K562 (cell line): Measurements from ENCODE around the gene PKLR. TPM values are rescaled to one million over a fixed set of nuclear protein-coding genes. Genes with fewer than 3 reads are reported as not detected.

Experiments used
- ERF ChIP-seq: fragments of 450-650 bp; formaldehyde crosslinking; IDR thresholded peaks from 2 replicates; pipeline ENCODE4 v1.4.0; 2020; ENCODE audit warnings: mild to moderate bottlenecking, mixed read lengths
- FUS ChIP-seq: fragments of 200-400 bp; formaldehyde crosslinking; optimal IDR thresholded peaks from 2 replicates; pipeline ENCODE3; 2017; ENCODE audit warnings: low read depth, low read length
- HDAC1 ChIP-seq, 2 experiments: fragments of 450-650 bp; IDR thresholded peaks; 2 replicates each; pipeline ENCODE4 v1.6.1; 2016 to 2017; ENCODE audit warnings: inconsistent platforms in 1 of 2, mild to moderate bottlenecking in 1 of 2, moderate library complexity in 1 of 2
- HNRNPK ChIP-seq: fragments of 200-400 bp; formaldehyde crosslinking; IDR thresholded peaks from one replicate; pipeline ENCODE4 v1.6.1; 2018; ENCODE audit warnings: mild to moderate bottlenecking, low read depth, low read length; ENCODE audit not compliant: poor library complexity, severe bottlenecking
- KLF6 ChIP-seq: fragments of 250-450 bp; sonication (Bioruptor Pico); IDR thresholded peaks from 2 replicates; pipeline ENCODE4 v1.4.0; 2020; ENCODE audit warnings: mild to moderate bottlenecking, moderate library complexity, borderline replicate concordance
- LEF1 ChIP-seq: fragments of 450-650 bp; IDR thresholded peaks from 2 replicates; pipeline ENCODE4 v1.6.1; 2016; ENCODE audit warnings: mild to moderate bottlenecking
- MEF2A ChIP-seq: IDR thresholded peaks from 2 replicates; pipeline ENCODE4 v1.6.1; 2011; ENCODE audit warnings: low read depth, mild to moderate bottlenecking, low read length, moderate library complexity; ENCODE audit not compliant: control insufficient read depth
- NEUROD1 ChIP-seq: fragments of 150-350 bp; IDR thresholded peaks from 2 replicates; pipeline ENCODE4 v1.6.1; 2014; ENCODE audit warnings: borderline replicate concordance, low read length, low read depth; ENCODE audit not compliant: partially characterized antibody
- PTBP1 ChIP-seq: fragments of 200-400 bp; formaldehyde crosslinking; IDR thresholded peaks from 2 replicates; pipeline ENCODE4 v1.6.1; 2017; ENCODE audit warnings: low read depth, low read length
- SMC3 ChIP-seq: conservative IDR thresholded peaks from 2 replicates; pipeline ENCODE4 v1.6.1; 2011; ENCODE audit warnings: low read depth, low read length, improper control_type of control experiment; ENCODE audit not compliant: insufficient read depth
- SRSF7 ChIP-seq: fragments of 200-400 bp; formaldehyde crosslinking; optimal IDR thresholded peaks from 2 replicates; pipeline ENCODE3; 2017; ENCODE audit warnings: mild to moderate bottlenecking, low read depth, low read length
- TSC22D4 ChIP-seq: fragments of 450-650 bp; IDR thresholded peaks from 2 replicates; pipeline ENCODE4 v1.6.1; 2016; ENCODE audit warnings: missing genetic modification characterization, missing biosample characterization, control low read depth
- ZKSCAN8 ChIP-seq: fragments of 200-800 bp; sonication (Bioruptor generic); IDR thresholded peaks from 2 replicates; pipeline ENCODE4 v1.6.1; 2016; ENCODE audit warnings: missing genetic modification characterization, missing compliant biosample characterization
- ZNF165 ChIP-seq: fragments of 250-450 bp; sonication (Bioruptor Pico); IDR thresholded peaks from 2 replicates; pipeline ENCODE4 v1.4.0; 2020; ENCODE audit warnings: borderline replicate concordance
- ZNF23 ChIP-seq: fragments of 250-450 bp; sonication (Bioruptor Pico); IDR thresholded peaks from 2 replicates; pipeline ENCODE4 v1.4.0; 2020; ENCODE audit warnings: mild to moderate bottlenecking
- ZNF347 ChIP-seq: fragments of 450-650 bp; formaldehyde crosslinking; IDR thresholded peaks from 2 replicates; pipeline ENCODE4 v1.4.0; 2020; ENCODE audit warnings: low read depth, mild to moderate bottlenecking, moderate library complexity
- ZNF384 ChIP-seq: IDR thresholded peaks from 2 replicates; pipeline ENCODE4 v1.6.1; 2012; ENCODE audit warnings: low read depth, low read length, improper control_type of control experiment
- ZNF668 ChIP-seq: fragments of 250-450 bp; sonication (Bioruptor Pico); IDR thresholded peaks from 2 replicates; pipeline ENCODE4 v1.8.0; 2022; ENCODE audit warnings: mild to moderate bottlenecking, inconsistent platforms
- polyA plus RNA-seq, 8 experiments: library from polyadenylated mRNA; depleted of rRNA in 4 of 8; stranded (reverse) in 5 of 8; unstranded in 3 of 8; fragments of >200 nt; fragmentation: Nextera tagmentation in 2 of 8; fragmentation: Illumina TruSeq in 1 of 8; extraction: Ambion mirVana in 2 of 8; extraction: Trizol in 1 of 8; gene quantifications; 2 replicates each; pipeline versions ENCODE4 v1.2.1 to v1.2.3, GENCODE V29; 2011 to 2014; ENCODE audit warnings: inconsistent platforms in 1 of 8, missing spikeins in 1 of 8
- total RNA-seq, 7 experiments: library from RNA; depleted of rRNA in 6 of 7; stranded (reverse); fragments of >200 nt in 6 of 7; fragmentation: Illumina TruSeq in 2 of 7; extraction: Trizol in 2 of 7; gene quantifications; 2 replicates each; pipeline versions ENCODE4 v1.2.1 to v1.2.3, GENCODE V29; 2011 to 2021; ENCODE audit warnings: low replicate concordance in 1 of 7
- TF ChIP-seq, protein P1 (sequence below): fragments of 450-650 bp; IDR thresholded peaks from 2 replicates; pipeline ENCODE4 v1.6.1; 2017; ENCODE audit warnings: mild to moderate bottlenecking, moderate library complexity
- TF ChIP-seq, protein P2 (sequence below): IDR thresholded peaks from 2 replicates; pipeline ENCODE4 v1.6.1; 2014; ENCODE audit warnings: antibody characterized with exemption
- TF ChIP-seq, protein P3 (sequence below): IDR thresholded peaks from 2 replicates; pipeline ENCODE4 v1.6.1; 2012; ENCODE audit warnings: low read depth, low read length, improper control_type of control experiment, borderline replicate concordance
- TF ChIP-seq, protein P4 (sequence below): fragments of 450-650 bp; formaldehyde crosslinking; IDR thresholded peaks from 2 replicates; pipeline ENCODE4 v1.4.0; 2022; ENCODE audit warnings: mild to moderate bottlenecking, moderate library complexity
- TF ChIP-seq, protein P5 (sequence below): fragments of 250-450 bp; sonication (Bioruptor Pico); IDR thresholded peaks from 2 replicates; pipeline ENCODE4 v1.8.0; 2022; ENCODE audit warnings: inconsistent platforms

PKLR gene
- total and polyA plus RNA-seq, 9 of the 15 experiments (the other 6 are each of a cell fraction or from before 2014, with no cell fraction given): 10.7 to 78.4 (median 38.2) TPM

DNA sequence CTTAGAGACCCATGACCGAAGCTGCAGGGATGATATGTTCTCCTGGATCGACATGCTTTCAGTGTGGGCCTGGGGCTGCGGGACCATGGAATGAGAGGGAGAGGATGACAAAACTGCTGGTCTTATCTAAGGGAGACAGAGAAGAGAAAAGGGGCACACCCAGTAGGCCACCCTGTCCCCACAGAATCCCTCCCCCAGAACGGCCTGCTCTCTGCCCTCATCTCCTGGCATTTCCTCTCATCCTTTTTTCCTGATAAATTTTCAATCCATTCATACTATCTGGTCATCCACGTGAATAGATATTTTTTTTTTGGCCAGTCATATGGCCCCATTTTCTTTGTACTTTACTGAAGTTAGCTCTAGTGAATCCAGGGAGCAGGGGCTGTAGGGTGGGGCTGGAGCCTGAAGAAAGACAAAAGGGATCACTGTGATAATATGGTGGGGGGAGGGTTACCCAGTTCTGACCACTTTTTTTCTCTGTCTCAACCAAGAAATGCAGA lies at the start of gene PKLR (continued):
- TF ChIP-seq, protein P1, sequence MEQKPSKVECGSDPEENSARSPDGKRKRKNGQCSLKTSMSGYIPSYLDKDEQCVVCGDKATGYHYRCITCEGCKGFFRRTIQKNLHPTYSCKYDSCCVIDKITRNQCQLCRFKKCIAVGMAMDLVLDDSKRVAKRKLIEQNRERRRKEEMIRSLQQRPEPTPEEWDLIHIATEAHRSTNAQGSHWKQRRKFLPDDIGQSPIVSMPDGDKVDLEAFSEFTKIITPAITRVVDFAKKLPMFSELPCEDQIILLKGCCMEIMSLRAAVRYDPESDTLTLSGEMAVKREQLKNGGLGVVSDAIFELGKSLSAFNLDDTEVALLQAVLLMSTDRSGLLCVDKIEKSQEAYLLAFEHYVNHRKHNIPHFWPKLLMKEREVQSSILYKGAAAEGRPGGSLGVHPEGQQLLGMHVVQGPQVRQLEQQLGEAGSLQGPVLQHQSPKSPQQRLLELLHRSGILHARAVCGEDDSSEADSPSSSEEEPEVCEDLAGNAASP: no peak
- TF ChIP-seq HDAC1 (IDR thresholded peaks at IDR 0.05) (0 out of 4 replicates have a peak, but pooled peaks of 1 of the 2 experiments have one; percentile 63), ZNF165 (CRISPR knock-in tag) (no peak), NEUROD1 (no peak), ZNF668 (CRISPR knock-in tag) (no peak), PTBP1 (no peak), FUS (no peak), ZKSCAN8 (CRISPR knock-in tag) (no peak), LEF1 (peak; percentile 84), KLF6 (no peak), ERF (CRISPR knock-in tag) (no peak), ZNF23 (no peak), HNRNPK (no peak), TSC22D4 (tag) (no peak), ZNF384 (no peak), SRSF7 (no peak), ZNF347 (CRISPR knock-in tag) (no peak), SMC3 (no peak), MEF2A (no peak)
- TF ChIP-seq, protein P2, sequence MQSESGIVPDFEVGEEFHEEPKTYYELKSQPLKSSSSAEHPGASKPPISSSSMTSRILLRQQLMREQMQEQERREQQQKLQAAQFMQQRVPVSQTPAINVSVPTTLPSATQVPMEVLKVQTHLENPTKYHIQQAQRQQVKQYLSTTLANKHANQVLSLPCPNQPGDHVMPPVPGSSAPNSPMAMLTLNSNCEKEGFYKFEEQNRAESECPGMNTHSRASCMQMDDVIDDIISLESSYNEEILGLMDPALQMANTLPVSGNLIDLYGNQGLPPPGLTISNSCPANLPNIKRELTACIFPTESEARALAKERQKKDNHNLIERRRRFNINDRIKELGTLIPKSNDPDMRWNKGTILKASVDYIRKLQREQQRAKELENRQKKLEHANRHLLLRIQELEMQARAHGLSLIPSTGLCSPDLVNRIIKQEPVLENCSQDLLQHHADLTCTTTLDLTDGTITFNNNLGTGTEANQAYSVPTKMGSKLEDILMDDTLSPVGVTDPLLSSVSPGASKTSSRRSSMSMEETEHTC: no peak
- TF ChIP-seq, protein P3, sequence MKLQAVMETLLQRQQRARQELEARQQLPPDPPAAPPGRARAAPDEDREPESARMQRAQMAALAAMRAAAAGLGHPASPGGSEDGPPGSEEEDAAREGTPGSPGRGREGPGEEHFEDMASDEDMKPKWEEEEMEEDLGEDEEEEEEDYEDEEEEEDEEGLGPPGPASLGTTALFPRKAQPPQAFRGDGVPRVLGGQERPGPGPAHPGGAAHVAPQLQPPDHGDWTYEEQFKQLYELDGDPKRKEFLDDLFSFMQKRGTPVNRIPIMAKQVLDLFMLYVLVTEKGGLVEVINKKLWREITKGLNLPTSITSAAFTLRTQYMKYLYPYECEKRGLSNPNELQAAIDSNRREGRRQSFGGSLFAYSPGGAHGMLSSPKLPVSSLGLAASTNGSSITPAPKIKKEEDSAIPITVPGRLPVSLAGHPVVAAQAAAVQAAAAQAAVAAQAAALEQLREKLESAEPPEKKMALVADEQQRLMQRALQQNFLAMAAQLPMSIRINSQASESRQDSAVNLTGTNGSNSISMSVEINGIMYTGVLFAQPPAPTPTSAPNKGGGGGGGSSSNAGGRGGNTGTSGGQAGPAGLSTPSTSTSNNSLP: no peak
- TF ChIP-seq, protein P4, sequence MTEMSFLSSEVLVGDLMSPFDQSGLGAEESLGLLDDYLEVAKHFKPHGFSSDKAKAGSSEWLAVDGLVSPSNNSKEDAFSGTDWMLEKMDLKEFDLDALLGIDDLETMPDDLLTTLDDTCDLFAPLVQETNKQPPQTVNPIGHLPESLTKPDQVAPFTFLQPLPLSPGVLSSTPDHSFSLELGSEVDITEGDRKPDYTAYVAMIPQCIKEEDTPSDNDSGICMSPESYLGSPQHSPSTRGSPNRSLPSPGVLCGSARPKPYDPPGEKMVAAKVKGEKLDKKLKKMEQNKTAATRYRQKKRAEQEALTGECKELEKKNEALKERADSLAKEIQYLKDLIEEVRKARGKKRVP (CRISPR knock-in tag): no peak
- TF ChIP-seq, protein P5, sequence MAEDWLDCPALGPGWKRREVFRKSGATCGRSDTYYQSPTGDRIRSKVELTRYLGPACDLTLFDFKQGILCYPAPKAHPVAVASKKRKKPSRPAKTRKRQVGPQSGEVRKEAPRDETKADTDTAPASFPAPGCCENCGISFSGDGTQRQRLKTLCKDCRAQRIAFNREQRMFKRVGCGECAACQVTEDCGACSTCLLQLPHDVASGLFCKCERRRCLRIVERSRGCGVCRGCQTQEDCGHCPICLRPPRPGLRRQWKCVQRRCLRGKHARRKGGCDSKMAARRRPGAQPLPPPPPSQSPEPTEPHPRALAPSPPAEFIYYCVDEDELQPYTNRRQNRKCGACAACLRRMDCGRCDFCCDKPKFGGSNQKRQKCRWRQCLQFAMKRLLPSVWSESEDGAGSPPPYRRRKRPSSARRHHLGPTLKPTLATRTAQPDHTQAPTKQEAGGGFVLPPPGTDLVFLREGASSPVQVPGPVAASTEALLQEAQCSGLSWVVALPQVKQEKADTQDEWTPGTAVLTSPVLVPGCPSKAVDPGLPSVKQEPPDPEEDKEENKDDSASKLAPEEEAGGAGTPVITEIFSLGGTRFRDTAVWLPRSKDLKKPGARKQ: no peak
